Caco-2 (cell line): ENCODE measurements around the gene RSRP1. TPM values are rescaled to one million over a fixed set of nuclear protein-coding genes. Genes with fewer than 3 reads are reported as not detected.
A peak's percentile ranks its signal among the peaks of the same experiment; 100 is the strongest.

Source experiments
- BruUV-seq: library from RNA; stranded (reverse); fragments of 400-500 nt; replicated peaks from 2 replicates; lab custom pipeline; 2021; lab: Mats Ljungman, UMichigan
- CTCF ChIA-PET: fragments of 300-600 bp; sonication (Branson Sonifier 250); formaldehyde crosslinking; loops from one replicate; lab custom pipeline; 2022; ENCODE audit warnings: antibody characterized with exemption; lab: Charles Lee
- POLR2A ChIA-PET: fragments of 300-600 bp; sonication (Branson Sonifier 250); formaldehyde crosslinking; loops from one replicate; lab custom pipeline; 2022; ENCODE audit warnings: antibody characterized with exemption; lab: Charles Lee
- DNase-seq, 2 experiments: peaks; one replicate each; pipeline versions ENCODE4 v3.0.0 to v3.0.0-alpha.2; 2020 to 2022
- H3K27me3 ChIP-seq: replicated peaks from 2 replicates; pipeline ENCODE4 v1.6.0; 2011; ENCODE audit warnings: low read length; ENCODE audit not compliant: control insufficient read depth, insufficient read depth
- H3K36me3 ChIP-seq: 2 replicates; pipeline ENCODE4 v1.5.1; 2011; ENCODE audit warnings: low read length; ENCODE audit not compliant: control insufficient read depth, insufficient read depth
- H3K4me1 ChIP-seq: fragments of 250-450 bp; sonication (Bioruptor Pico); 2 replicates; pipeline ENCODE4 v1.5.1; 2020; ENCODE audit warnings: mild to moderate bottlenecking
- H3K4me3 ChIP-seq: 2 replicates; pipeline ENCODE4 v1.5.1; 2011; ENCODE audit warnings: low read depth, mild to moderate bottlenecking, control low read depth, low read length
- H3K9me3 ChIP-seq: fragments of 250-450 bp; sonication (Bioruptor Pico); 2 replicates; pipeline ENCODE4 v1.5.1; 2020; ENCODE audit warnings: mild to moderate bottlenecking, moderate library complexity
- H3K27ac Mint-ChIP-seq: one replicate; pipeline ENCODE4 v1.8.0; 2022; ENCODE audit warnings: mixed read lengths; ENCODE audit not compliant: unreplicated experiment
- H3K27me3 Mint-ChIP-seq: one replicate; pipeline ENCODE4 v1.8.0; 2022; ENCODE audit warnings: mixed read lengths; ENCODE audit not compliant: insufficient read depth, unreplicated experiment
- H3K36me3 Mint-ChIP-seq: one replicate; pipeline ENCODE4 v1.8.0; 2022; ENCODE audit warnings: mild to moderate bottlenecking, mixed read lengths; ENCODE audit not compliant: insufficient read depth, unreplicated experiment
- H3K4me1 Mint-ChIP-seq: one replicate; pipeline ENCODE4 v1.8.0; 2022; ENCODE audit warnings: low read depth, mixed read lengths; ENCODE audit not compliant: unreplicated experiment
- H3K4me3 Mint-ChIP-seq: one replicate; pipeline ENCODE4 v1.8.0; 2022; ENCODE audit warnings: mild to moderate bottlenecking, moderate library complexity, mixed read lengths; ENCODE audit not compliant: unreplicated experiment
- H3K9me3 Mint-ChIP-seq: one replicate; pipeline ENCODE4 v1.8.0; 2022; ENCODE audit warnings: mixed read lengths; ENCODE audit not compliant: unreplicated experiment
- intact Hi-C: fragments of 100-400 bp; cut with micrococcal nuclease; formaldehyde crosslinking; loops from one replicate; pipeline ENCODE4 v1.10.0; 2022; ENCODE audit not compliant: unreplicated experiment
- total RNA-seq: library from RNA; stranded (reverse); gene quantifications from 2 replicates; pipeline ENCODE4 v1.2.3, GENCODE V29; 2022
- TF ChIP-seq, protein P1 (sequence below), 2 experiments: fragments of 200-600 bp in 1 of 2; IDR thresholded peaks; 1 replicate in 1 of 2; 2 replicates in 1 of 2; pipeline versions ENCODE4 v1.5.1 to v1.8.0; 2011 to 2022; ENCODE audit warnings: antibody characterized with exemption in 1 of 2, control low read depth in 1 of 2, inconsistent platforms in 1 of 2, low read depth in 1 of 2, low read length in 1 of 2, mild to moderate bottlenecking in 1 of 2, moderate library complexity in 1 of 2; ENCODE audit not compliant: insufficient read depth in 1 of 2, severe bottlenecking in 1 of 2, unreplicated experiment in 1 of 2

Gene RSRP1
- total RNA-seq, 1 experiment from 2014 or later = 61.1 TPM

DNA sequence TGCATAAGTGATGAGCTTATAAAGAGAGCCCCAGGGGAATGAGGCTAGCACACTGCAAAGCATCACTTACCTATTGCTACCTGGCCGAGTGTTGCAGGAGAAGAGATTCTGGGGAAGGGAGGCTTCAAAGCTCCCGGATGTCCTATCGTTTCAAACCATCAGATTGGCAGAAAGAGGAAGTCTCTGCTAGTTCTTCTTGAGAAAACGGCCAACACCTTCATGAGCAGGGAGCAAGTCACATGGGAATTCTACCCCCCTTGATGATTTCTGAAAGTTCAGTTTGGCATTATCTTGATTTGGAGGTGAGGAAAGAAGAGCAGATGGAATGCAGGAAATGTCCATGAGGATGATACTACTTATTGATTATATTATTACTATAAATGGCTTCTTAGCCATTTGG is 31.1 kb downstream of the RSRP1 start:
- no TSS peak for BruUV-seq
- no peak overlapping the region for H3K4me3 ChIP-seq
- TF ChIP-seq, protein P1, sequence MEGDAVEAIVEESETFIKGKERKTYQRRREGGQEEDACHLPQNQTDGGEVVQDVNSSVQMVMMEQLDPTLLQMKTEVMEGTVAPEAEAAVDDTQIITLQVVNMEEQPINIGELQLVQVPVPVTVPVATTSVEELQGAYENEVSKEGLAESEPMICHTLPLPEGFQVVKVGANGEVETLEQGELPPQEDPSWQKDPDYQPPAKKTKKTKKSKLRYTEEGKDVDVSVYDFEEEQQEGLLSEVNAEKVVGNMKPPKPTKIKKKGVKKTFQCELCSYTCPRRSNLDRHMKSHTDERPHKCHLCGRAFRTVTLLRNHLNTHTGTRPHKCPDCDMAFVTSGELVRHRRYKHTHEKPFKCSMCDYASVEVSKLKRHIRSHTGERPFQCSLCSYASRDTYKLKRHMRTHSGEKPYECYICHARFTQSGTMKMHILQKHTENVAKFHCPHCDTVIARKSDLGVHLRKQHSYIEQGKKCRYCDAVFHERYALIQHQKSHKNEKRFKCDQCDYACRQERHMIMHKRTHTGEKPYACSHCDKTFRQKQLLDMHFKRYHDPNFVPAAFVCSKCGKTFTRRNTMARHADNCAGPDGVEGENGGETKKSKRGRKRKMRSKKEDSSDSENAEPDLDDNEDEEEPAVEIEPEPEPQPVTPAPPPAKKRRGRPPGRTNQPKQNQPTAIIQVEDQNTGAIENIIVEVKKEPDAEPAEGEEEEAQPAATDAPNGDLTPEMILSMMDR (IDR thresholded peaks at IDR 0.05; ENCODE audit: insufficient read depth in 1 of 2, low read depth in 1 of 2, low read length in 1 of 2, severe bottlenecking in 1 of 2, unreplicated experiment in 1 of 2) = no peak
- no peaks in the 10 kb centered on the region for H3K27me3 ChIP-seq
- DNase-seq = no peak
- ChIA-PET CTCF (no interaction called here), POLR2A (interaction anchor here (1.1 kb wide), 1 partner anchor 16 kb away, joined by 3 read pairs; the partner anchor contains the start of gene SYF2)
- H3K27me3 Mint-ChIP-seq = no peaks in the 10 kb centered on the region
- H3K27ac Mint-ChIP-seq = no peak overlapping the region
- H3K36me3 ChIP-seq = no peaks in the 10 kb centered on the region
- peaks cover 30% of the 10 kb centered on the region for H3K4me1 ChIP-seq
- H3K4me3 Mint-ChIP-seq = no peak overlapping the region
- peaks cover 40% of the 10 kb centered on the region for H3K36me3 Mint-ChIP-seq
- peaks cover 18% of the 10 kb centered on the region for H3K4me1 Mint-ChIP-seq
- no peaks in the 10 kb centered on the region for H3K9me3 Mint-ChIP-seq
- H3K9me3 ChIP-seq = no peaks in the 10 kb centered on the region
- intact Hi-C loops = loop anchor here (10.0 kb wide), 1 partner anchor 729 kb away; no protein-coding TSS in a partner anchor

DNA sequence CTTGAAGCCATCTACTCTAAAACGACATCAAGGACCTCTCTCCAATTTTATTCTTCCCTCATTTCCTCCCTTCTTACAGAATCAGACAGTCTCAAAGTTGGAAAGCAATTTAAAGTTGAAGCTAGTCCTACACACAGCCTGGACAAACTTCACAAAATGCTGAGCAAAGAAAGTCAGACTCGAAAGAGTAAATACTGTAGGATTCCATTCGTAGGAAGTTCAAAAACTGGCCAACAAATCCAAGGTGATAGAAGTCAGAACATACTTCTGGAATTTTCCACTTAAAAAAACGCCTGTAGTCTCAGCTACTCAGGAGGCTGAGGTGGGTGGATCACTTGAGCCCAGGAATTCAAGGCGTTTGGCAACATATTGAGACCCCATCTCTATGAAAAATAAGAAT is 34.5 kb downstream of the RSRP1 start:
- H3K4me3 Mint-ChIP-seq = peak overlapping the region; percentile 50
- no peaks in the 10 kb centered on the region for H3K4me1 Mint-ChIP-seq
- CTCF ChIA-PET = interaction anchor here (0.7 kb wide), 1 partner anchor 74 kb away, joined by 4 read pairs; no protein-coding TSS in a partner anchor
- no peaks in the 10 kb centered on the region for H3K9me3 ChIP-seq
- H3K27me3 ChIP-seq = no peaks in the 10 kb centered on the region
- no peaks in the 10 kb centered on the region for H3K36me3 ChIP-seq
- H3K27me3 Mint-ChIP-seq = no peaks in the 10 kb centered on the region
- H3K4me1 ChIP-seq = peaks cover 23% of the 10 kb centered on the region
- H3K36me3 Mint-ChIP-seq = peaks cover 16% of the 10 kb centered on the region
- no peaks in the 10 kb centered on the region for H3K9me3 Mint-ChIP-seq
- H3K27ac Mint-ChIP-seq = peak overlapping the region; percentile 75
- intact Hi-C loops = loop anchor here (10.0 kb wide), 1 partner anchor 732 kb away; no protein-coding TSS in a partner anchor
- TF ChIP-seq, protein P1 (IDR thresholded peaks at IDR 0.05; ENCODE audit: insufficient read depth in 1 of 2, low read depth in 1 of 2, low read length in 1 of 2, severe bottlenecking in 1 of 2, unreplicated experiment in 1 of 2) = no peak
- no TSS peak for BruUV-seq
- DNase-seq = peak; percentile 49 to 58
- POLR2A ChIA-PET = interaction anchor here (0.7 to 1.2 kb wide), 3 partner anchors 19 to 359 kb away, joined by 3 to 4 read pairs (median 3); partner anchors contain the start of genes RSRP1 and SYF2
- no peak overlapping the region for H3K4me3 ChIP-seq

DNA sequence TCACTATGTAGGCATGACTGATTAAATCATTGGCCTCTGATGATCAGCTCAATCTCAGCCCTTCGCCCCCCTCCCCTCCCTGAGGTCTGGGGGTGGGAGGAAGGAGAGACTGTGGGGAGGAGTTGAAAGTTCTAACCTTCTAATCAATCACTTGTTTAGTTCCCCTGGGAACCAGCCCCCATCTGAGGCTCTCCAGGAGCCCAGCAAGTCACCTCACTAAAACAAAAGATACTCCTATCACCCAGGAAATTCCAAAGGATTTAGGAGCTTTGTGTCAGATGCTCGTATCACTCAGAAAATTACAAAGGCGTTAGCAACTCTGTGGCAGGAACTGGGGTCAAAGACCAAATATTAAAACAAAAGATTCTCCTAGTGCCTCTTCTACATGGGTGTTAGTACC is 36.5 kb downstream of the RSRP1 start:
- Histone ChIP-seq H3K4me3 (no peak overlapping the region), H3K36me3 (no peaks in the 10 kb centered on the region), H3K27me3 (no peaks in the 10 kb centered on the region), H3K9me3 (no peaks in the 10 kb centered on the region), H3K4me1 (peaks cover 23% of the 10 kb centered on the region)
- no peaks in the 10 kb centered on the region for H3K4me1 Mint-ChIP-seq
- ChIA-PET POLR2A (no interaction called here), CTCF (no interaction called here)
- H3K27ac Mint-ChIP-seq = peak overlapping the region; percentile 75
- intact Hi-C loops = loop anchor here (10.0 kb wide), 1 partner anchor 734 kb away; no protein-coding TSS in a partner anchor
- no peaks in the 10 kb centered on the region for H3K9me3 Mint-ChIP-seq
- no peak for DNase-seq
- no TSS peak for BruUV-seq
- peaks cover 16% of the 10 kb centered on the region for H3K36me3 Mint-ChIP-seq
- H3K27me3 Mint-ChIP-seq = no peaks in the 10 kb centered on the region
- H3K4me3 Mint-ChIP-seq = no peak overlapping the region
- TF ChIP-seq, protein P1 (IDR thresholded peaks at IDR 0.05; ENCODE audit: insufficient read depth in 1 of 2, low read depth in 1 of 2, low read length in 1 of 2, severe bottlenecking in 1 of 2, unreplicated experiment in 1 of 2) = no peak
